GM21360 (cell line): ENCODE results near the gene ARHGEF19.
"Not testable (repeated sequence)": the region's sequence is repeated elsewhere in the genome, so short reads cannot be mapped to it uniquely, and the experiment has no call there.

Experiments
- ATAC-seq: cut with Tn5 transposase; IDR thresholded peaks from one replicate; pipeline ENCODE4 v1.9.1; 2021; ENCODE audit warnings: mild to moderate bottlenecking, moderate library complexity; ENCODE audit not compliant: unreplicated experiment

ARHGEF19 gene

DNA sequence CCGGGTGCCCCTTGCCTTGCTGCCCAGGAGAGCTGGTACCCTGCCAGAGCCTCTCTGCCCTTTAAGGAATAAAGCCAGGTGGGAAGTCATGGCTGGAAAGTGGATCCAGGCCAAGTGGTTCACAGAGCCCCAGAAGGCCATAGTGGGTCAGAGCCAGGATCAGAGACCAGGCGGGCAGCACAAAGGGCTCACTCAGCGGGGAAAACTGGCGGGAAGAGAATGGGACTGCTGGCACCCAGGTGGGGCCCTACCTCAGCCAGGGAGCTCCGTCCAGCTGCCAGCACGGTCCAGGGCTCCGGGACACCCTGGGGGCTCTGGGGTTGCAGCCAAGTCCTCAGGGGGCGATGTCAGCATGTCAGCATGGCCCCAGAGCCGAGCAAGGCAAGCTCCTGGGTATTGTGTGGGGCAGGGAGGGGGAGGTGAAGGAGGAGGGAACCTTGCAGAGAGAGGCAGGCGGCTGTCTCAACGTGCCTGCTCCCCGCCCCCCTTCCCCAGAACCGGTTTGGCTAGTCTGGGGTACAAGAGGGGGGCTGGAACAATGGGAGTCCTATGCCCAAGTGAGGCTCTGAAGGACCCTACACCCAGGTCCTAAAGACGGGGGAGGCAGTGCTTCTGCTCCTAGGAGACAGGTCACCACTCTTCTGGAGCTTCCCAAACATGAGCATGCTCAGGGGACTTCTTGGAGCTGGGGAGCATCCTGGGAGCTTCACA lies at the start of gene ARHGEF19:
Gene ARHGEF19, minus strand, starts transcription at position 402 of the 711 bp plus-strand sequence. CDS start 3,598 bp downstream, outside the sequence.
- ATAC-seq, result no peak

DNA sequence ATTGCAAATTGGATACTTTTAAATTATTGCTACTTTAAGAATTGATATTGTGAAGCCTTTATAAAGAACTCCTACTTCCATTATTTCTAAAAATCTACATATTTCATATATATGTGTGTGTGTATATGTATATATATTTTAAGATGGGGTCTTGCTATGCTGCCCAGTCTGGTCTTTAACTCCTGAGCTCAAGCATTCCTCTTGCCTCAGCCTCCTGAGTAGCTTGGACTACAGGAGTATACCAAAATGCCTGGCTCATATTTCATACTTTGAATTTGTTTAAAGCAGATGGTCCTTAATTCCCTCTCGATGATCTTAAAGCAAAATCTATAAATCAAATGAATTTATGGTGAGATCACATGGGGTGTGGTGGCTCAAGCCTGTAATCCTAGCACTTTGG lies 49.6 kb upstream of the ARHGEF19 start:
- ATAC-seq, result no peak

DNA sequence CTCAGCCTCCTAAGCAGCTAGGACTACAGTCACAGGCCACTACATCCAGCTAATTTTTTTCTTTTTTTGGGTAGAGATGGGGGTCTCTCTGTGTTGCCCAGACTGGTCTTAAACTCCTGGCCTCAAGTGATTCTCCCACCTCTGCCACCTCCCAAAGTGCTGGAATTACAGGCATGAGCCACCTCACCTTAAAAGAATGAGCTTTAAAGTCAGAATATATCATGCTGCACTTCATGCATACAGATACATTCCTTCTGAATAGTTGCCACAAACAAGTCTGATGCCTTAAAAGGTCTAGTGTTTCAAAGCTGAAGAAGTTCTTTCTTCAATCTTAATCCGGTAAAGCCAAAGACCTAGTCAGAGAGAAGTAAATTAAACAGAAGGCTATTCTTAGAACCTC lies 48.4 kb upstream of the ARHGEF19 start:
- no peak for ATAC-seq

DNA sequence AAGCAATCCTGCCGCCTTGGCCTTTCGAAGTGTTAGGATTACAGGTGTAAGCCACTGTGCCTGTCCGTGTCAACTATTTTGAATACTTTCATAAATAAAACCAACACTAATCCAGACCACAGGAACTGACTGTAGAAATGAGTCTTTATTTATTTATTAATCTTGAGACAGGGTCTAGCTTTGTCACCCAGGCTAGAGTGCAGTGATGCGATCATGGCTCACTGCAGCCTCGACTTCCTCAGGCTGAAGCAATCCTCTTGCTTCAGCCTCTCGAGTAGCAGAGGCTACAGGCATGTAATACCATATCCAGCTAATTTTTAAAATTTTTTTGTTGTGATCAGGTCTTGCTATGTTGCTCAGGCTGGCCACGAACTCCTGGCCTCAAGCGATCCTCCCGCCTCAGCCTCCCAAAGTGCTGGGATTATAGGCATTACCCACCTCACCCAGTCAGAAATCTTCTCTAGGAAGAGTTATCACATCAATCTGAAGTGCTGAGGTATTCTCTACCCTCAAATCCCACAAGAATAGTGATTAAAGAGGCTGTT lies 46.2 kb upstream of the ARHGEF19 start:
- no peak for ATAC-seq

DNA sequence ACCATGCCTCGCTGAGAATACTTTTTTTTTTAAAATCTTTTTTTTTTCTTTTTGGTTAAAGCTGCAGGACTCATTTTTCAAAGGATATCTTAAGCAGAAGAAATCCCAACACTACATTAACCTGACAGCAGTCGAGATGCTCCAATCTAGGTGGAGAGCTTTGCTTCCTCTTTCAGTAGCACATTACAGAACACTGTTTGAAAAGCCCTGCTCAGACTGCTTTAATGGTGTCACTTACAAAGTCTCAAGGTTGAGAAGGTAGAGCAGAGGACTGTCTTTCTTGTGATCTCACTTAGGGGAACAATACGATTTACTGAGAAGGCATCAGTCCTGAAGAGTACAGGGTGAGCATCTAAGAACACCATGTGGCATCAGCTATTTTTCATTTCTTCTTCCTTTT lies 45.5 kb upstream of the ARHGEF19 start:
- no peak for ATAC-seq

DNA sequence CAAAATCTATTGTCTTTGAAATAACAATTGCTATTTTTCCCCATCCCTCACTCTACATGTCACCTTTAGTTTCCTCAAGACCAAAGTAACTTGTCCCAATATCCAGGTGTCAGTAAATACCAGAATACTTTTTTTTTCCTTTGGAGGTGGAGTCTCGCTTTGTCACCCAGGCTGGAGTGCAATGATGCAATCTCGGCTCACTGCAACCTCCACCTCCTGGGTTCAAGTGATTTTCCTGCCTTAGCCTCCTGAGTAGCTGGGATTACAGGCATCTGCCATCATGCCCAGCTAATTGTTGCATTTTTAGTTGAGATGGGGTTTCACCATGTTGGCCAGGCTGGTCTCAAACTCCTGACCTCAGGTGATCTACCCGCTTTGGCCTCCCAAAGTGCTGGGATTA lies 45.1 kb upstream of the ARHGEF19 start:
- not testable (repeated sequence) for ATAC-seq

DNA sequence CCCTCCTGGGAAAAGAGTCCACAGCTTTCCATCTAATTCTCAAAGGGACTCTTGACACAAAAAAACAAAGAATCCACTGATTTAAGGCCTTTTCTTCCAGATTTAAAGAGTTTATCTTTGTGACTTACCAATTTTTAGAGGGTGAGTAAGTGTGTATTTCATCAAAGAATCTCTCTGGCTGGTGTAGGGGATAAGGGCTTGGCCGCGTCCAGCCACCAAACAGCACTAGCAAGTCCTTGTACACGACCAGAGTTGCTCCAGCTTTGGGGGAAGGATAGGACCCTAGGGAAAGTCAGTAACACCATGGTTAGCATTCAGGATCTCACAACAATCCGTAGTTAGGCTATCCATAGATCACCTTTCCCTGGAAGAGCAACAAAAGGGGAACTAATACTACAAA lies 44.0 kb upstream of the ARHGEF19 start:
- no peak for ATAC-seq

DNA sequence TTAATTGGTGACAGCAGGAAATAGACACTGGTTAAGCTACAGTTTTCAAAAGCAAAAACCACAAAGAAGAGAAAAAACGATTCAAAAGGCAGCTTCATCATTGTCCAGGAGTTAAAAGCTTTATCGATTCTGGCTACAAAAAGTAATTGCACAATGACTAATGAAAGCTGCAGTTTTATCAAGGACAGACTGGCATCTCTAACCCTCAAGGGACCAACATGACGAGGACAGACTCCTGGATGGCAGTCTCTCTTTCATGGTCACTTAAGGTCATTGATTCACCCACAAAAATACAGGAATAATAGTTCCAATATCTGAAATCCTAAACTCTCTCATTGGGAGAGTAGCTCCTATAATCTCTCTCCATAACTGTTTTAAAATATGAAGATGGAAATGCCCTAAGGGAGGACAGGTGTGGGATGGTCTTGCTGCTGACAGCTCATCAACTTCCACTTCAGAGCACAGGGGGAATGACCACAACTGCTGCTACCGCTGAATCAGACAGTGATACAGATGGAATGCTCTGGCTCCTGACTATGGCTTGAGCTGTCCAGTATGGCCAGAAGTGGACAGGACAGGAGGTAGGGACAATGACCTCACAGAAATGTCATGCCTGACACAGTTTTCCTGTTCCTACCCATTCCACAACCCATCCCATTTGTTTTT lies 41.9 kb upstream of the ARHGEF19 start:
- ATAC-seq, result no peak

DNA sequence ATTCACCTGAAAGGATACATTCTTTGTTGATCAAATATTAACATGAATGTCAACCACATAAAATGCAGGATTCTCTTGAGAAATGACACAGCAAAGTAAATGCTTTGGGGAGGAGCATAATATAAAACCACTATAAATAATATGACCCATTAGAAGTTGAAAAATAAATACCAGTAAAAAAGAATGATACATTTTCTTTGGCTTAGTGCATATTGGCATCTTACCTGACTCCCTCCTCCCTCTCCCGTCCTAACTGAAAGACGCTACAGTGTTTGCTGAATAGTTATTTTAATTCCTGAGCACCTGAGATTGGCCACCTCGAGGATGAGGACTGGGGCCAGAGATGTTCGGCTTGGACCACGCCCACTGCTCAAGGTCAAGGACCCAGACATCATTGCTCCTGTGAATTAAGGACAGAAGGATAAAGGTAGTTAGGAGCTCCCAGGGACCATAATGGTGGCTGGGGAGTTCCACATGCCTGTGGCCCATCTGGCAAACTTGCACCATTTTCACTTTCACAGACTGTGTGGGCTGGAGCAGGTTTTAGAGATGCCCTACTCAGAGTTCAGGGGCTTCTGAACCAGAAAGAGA lies 41.0 kb upstream of the ARHGEF19 start:
- ATAC-seq, result no peak

DNA sequence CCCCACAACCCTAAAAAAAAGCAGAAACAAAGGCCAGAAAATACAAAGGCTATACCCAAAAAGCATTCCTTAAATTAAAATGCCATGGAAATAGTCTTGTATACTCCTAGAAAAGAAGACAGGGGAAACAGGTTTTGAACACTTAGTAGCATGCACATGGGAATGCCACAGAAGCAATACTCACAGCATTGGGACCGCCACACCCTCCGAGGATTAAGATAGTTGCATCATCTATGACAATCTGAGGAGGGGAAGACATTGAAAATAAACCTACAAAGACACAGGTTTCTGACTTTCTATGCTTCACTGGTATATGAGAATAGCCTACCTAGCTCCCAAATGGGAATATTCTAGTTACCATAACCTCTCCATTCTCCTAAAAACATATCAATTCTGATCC lies 40.5 kb upstream of the ARHGEF19 start:
- ATAC-seq, result no peak

DNA sequence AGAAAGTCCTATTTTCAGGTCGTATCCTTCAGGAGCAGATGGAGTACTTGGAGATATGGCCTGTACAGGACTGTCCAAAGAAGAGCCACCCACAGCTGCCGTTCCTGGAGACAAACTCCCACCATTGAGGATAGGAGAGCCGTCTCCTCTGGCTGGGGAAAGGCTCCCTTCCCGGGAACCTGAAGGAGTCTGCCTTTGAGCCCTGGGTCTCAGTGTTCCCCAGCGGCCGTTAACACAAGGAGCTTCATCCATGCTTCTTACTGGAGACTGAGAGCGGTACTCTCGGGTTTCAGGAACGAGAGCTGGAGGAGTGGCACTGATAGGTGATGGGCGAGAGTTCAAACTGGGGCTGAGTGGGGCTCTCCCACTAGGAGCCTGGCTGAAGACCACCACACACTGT lies 38.9 kb upstream of the ARHGEF19 start:
- no peak for ATAC-seq

DNA sequence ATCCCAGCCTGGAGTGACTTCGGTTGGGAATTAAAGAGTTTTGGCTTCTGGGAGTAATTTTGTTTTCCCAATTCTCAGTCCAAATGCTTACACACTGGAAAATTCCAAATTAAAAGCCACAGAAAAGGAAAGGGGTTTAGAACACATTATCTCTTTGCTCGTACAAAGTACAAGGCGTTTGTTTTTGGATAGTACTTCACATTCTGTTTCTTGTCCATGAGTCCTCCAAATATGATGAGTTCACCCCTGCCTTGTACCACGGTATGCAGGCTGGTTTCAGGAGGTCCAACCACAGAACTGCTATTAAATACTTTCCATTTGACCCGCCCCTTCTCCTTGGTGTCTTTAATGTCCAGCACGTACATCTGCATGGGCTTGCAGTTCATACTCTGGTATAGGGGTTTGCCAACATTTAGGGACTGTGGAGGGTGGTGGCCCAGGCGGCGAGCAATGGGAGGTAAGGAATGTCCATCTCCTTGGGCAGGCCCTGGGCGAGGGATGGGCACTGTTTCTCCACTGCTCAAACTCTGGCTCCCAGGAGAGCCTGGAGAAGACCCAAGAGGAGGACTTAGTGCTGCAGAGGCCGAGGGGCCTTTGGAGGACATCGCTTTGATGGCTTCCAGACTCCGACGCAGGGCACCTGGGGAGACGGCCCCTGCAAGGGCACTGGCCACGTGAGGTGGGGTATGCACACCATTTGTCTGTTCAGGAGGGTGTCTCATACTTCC lies 38.2 kb upstream of the ARHGEF19 start:
- ATAC-seq, result no peak

DNA sequence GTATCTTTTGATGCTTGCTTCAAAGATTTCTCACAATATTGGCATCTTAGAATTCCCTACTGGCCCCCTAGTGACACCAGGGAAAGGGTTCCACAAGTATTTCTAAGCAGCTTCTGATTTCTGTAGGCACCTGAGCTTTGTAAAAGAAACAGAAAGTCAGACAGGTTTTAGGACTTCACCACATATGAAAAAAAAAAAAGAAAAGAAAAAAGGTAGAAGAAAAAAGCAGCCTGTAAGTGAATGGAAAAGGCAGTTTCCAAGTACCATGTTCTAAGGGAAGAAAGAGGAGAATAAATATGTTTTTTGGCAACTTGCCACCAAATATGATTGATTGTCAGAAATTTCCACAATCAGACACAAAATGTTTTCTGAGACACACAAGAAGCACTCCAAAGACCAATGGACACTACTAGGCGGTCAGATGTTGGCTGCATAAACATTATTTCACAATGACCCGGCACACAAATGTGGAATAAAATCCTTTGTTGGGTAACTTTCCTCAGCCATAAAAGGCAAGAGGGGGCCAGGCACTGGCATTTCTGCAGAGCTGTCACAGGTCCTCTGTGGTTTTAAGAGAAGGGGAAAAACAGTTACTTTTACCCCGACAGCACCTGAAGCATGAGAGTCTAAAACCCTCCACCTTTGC lies 37.3 kb upstream of the ARHGEF19 start:
- ATAC-seq, result no peak

DNA sequence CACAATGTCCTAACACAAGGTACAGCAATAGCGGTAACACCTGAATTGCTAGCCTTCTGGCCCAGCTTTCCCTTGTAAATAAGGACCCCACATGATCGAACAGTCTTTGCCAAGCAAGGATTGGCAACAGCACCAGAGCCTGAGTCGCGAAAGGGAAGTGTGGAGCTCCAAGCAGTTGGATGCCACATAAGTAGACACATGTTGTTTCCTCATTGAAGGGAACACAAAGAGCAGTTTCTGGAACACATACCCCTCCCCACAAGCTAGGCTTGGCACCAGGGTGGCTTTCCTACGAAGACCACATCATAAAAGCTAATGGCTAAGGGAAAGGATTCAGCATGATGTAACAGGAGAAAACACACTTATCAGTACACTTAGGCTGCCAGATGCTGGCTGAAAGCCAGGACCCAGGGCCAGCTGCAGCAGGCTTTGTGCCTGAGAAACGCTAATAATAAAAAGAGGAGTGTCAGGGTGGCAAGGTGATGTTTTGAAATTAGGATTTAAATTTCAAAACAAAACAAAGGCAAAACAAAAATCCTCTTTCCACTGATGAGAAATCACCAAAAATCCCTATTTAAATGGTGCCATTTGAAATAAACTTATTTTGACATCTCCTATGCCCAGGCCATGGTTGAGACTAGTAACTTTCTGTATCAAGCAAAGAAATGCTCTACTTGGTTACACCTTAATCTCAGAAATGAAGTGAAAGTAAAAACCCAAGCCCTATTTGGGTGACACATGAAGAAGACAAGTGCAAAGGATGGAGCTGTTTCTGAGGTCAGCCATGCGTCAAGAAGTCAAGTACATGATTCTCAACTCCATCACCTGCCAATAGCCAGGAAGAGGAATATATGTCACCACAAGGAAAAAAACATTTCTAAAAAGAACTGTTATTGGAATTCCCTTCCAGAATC lies 36.4 kb upstream of the ARHGEF19 start:
- ATAC-seq, result no peak

DNA sequence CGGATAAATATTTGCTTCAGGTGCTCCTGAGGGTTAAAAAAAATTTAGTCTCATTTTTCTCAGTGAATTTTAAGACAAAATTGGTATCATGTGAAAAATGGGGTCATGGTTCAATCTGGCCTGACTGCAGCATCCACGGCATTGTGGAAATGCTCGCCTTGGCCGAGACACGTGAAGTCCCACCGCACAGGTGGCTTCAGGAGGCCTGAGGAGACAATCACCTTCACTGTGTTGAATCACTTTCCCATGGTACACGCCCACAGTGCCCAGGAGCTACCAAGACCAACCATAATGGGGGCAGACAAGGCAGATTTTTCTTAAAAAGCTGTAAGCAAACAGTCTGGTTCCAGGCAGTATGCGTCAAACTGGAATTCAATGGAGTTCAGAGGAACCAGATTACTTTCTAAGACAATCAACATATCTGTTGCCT lies 35.6 kb upstream of the ARHGEF19 start:
- ATAC-seq, result no peak

DNA sequence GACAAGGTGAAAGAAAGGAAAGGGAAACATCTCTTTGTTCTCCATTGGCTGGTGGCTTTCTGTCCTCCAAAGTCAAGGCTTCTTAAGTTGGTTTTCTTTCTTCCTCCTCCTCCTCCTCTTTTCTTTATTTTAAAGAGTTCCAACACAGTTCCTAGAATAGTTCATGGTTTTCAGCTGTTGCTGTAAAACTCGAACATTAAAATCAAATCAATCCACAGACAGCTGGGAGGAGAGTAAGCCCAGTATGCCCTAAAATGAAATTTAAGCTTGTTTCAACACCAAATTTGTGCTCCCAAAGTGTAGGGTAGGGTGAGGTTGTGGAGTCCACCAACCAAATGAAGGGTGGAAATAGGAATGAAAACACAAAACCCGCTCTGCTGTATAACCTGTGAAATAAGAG lies 35.0 kb upstream of the ARHGEF19 start:
- ATAC-seq, result no peak

DNA sequence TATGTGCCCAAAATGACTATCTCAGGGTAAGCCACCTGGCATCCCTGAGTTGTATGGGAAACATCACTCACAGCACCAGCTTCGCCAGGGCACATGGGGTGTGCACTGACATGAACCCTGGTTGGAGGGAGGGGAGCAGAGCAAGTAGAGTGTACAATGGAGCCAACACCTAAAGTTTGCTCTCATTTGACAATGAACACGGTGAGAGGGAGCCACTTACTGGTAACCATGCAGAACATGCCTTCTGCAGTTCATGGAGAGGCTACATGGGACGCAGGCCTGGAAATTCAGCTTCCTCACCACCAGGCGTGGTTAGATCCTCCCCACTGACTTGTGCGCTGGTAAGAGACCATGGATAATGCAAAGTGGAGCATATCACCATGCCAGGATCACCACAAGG lies 34.5 kb upstream of the ARHGEF19 start:
- no peak for ATAC-seq

DNA sequence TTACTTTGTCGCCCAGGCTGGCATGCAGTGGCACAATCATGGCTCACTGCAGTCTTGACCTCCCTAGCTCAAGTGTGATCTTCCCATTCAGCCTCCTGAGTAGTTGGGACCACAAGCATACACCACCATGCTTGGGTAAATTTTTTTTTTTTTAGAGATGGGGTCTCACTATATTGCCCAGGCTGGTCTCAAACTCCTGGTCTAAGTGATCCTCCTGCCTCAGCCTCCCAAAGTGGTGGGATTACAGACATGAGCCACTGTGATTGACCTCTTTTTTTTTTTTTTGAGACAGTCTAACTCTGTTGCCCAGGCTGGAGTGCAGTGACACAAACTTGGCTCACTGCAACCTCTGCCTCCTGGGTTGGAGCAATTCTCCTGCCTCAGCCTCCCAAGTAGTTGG lies 33.8 kb upstream of the ARHGEF19 start:
- ATAC-seq, result not testable (repeated sequence)

DNA sequence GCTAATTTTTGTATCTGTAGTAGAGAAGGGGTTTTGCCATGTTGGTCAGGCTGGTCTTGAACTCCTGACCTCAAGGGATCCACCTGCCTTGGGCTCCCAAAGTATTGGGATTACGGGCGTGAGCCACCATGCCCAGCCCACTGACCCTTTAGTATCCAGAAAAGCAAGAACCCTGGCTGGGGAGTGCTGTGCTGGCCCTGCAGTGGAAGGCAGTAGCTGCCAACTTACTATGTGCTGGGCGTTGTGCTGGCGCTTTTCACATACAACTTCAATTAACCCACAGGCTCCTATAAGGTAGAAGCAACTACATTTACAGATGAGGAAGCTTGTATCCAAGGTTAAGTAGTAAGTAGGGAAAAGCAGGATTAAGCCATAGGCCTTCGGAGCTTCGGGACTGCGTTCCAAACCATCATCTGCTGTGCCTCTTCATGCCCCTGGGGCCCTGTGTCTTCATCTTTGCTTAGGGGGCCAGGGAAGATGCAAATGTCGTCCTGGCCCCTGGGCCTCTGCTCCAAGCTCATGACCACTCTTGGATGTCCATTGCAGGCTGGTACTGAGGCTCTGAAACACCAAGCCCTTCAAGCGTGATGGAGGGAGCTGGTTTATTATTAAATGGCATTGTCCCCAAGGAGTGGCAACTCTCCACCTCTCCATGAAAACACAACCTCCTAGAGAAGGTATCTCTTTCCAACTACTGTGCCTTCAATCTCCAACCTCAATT lies 33.2 kb upstream of the ARHGEF19 start:
- ATAC-seq, result no peak
